ENCODE results near the gene CHMP5.
A peak's percentile ranks its signal among the peaks of the same experiment; 100 is the strongest.

CHMP5 gene

GRCh38 chr9:33233626-33234342 lies 31.1 kb upstream of the CHMP5 start:
- DNase-seq (ENCODE audit: extremely low read depth, low read depth): peak; percentile 74
- TF ChIP-seq CTCF (IDR thresholded peaks at IDR 0.05; ENCODE audit: low read depth, low read length): no peak

GRCh38 chr9:33234511-33235467 lies 30.1 kb upstream of the CHMP5 start:
- no peak for TF ChIP-seq CTCF (IDR thresholded peaks at IDR 0.05; ENCODE audit: low read depth, low read length)
- DNase-seq (ENCODE audit: extremely low read depth, low read depth): no peak

GRCh38 chr9:33236571-33236970 lies 28.3 kb upstream of the CHMP5 start:
- TF ChIP-seq CTCF (IDR thresholded peaks at IDR 0.05; ENCODE audit: low read depth, low read length): no peak
- no peak for DNase-seq (ENCODE audit: extremely low read depth, low read depth)

GRCh38 chr9:33239921-33240320 lies 24.9 kb upstream of the CHMP5 start, which contains the start of gene SPINK4:
SPINK4 (plus strand) TSS chr9:33240167; CDS start chr9:33240209, 42 bp downstream.
- TF ChIP-seq CTCF (IDR thresholded peaks at IDR 0.05; ENCODE audit: low read depth, low read length): no peak
- no peak for DNase-seq (ENCODE audit: extremely low read depth, low read depth)

- no peak for DNase-seq (ENCODE audit: extremely low read depth, low read depth)
- no peak for TF ChIP-seq CTCF (IDR thresholded peaks at IDR 0.05; ENCODE audit: low read depth, low read length)
Observed at GRCh38 chr9:33241298-33241697, 23.6 kb upstream of the CHMP5 start.

- no peak for DNase-seq (ENCODE audit: extremely low read depth, low read depth)
- no peak for TF ChIP-seq CTCF (IDR thresholded peaks at IDR 0.05; ENCODE audit: low read depth, low read length)
Observed at GRCh38 chr9:33242609-33243134, 22.2 kb upstream of the CHMP5 start.
